22Rv1 (cell line): Measurements from ENCODE around the gene GOT1.

Source experiments
- CTCF ChIP-seq: fragments of 450-650 bp; IDR thresholded peaks from 2 replicates; pipeline ENCODE4 v1.5.1; 2017; ENCODE audit warnings: mild to moderate bottlenecking
- ZFX ChIP-seq: fragments of 450-650 bp; IDR thresholded peaks from 2 replicates; pipeline ENCODE4 v1.6.1; 2017; ENCODE audit warnings: antibody characterized with exemption, borderline replicate concordance

- TF ChIP-seq CTCF (no peak), ZFX (no peak)
Measured at GRCh38 chr10:99450156-99450555, 19.7 kb upstream of the GOT1 start.
